ENCODE results near the gene ANKS4B. TPM values are rescaled to one million over a fixed set of nuclear protein-coding genes. Genes with fewer than 3 reads are reported as not detected.

Gene ANKS4B
- polyA plus RNA-seq (not detected in 2 replicates), polyA minus RNA-seq (not detected in 2 replicates)

GRCh38 chr16:21233521-21234150 lies at the start of gene ANKS4B:
Gene ANKS4B, plus strand, starts transcription at chr16:21233699. Its CDS starts 39 bp downstream, at chr16:21233738.
- Histone ChIP-seq H2AFZ (ENCODE audit: low read depth, low read length) (no peak within 1 kb of the TSS), H3K27me3 (ENCODE audit: insufficient read depth, low read depth, low read length) (no peaks in the 10 kb centered on the region), H3K4me3 (ENCODE audit: low read length) (no peak within 1 kb of the TSS)

DNA sequence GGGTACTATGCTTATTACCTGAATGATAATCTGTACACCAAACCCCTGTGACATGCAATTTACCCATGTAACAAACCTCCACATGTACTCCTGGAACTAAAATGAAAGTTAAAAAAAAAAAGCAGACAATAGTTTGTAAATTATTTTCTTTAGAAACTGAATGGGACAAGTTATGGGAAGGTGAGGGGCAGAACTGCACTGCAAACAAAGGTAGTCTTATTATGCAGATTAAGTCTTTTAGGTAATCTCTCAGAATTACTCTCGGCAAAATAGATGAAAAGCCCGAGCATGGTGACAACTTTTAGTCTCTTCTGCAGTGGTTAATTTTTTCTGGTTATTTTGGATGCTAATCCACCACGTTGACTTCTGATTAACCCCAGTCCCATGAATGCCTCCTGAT lies 49.5 kb upstream of the ANKS4B start:
- Histone ChIP-seq H3K27ac (ENCODE audit: low read length) (no peak overlapping the region), H3K9me3 (ENCODE audit: low read length) (peaks cover 7% of the 10 kb centered on the region), H3K9me2 (ENCODE audit: insufficient read depth, low read length) (no peaks in the 10 kb centered on the region), H3K4me3 (ENCODE audit: low read length) (no peak overlapping the region), H2AFZ (ENCODE audit: low read depth, low read length) (no peak overlapping the region), H3K9ac (ENCODE audit: low read length) (no peak overlapping the region), H3K36me3 (ENCODE audit: insufficient read depth, low read length) (no peaks in the 10 kb centered on the region), H3K27me3 (ENCODE audit: insufficient read depth, low read depth, low read length) (no peaks in the 10 kb centered on the region), H3F3A (ENCODE audit: insufficient read depth, low read length, poor library complexity, severe bottlenecking) (no peaks in the 10 kb centered on the region), H4K20me1 (ENCODE audit: insufficient read depth) (no peaks in the 10 kb centered on the region), H3K4me2 (ENCODE audit: low read length) (no peak overlapping the region), H3K79me2 (replicated peaks; ENCODE audit: insufficient read depth, low read length) (no peaks in the 10 kb centered on the region)
- TF ChIP-seq MXI1 (conservative IDR thresholded peaks at IDR 0.05; ENCODE audit: poor library complexity, severe bottlenecking) (no peak), SMC3 (conservative IDR thresholded peaks at IDR 0.05; ENCODE audit: poor library complexity) (no peak), EZH2 (IDR thresholded peaks at IDR 0.05; ENCODE audit: borderline replicate concordance, insufficient read depth, low read length, poor library complexity, severe bottlenecking) (no peak), POLR2AphosphoS5 (IDR thresholded peaks at IDR 0.05) (no peak)

More at GRCh38 chr16:21233521-21234150, at the start of gene ANKS4B:
- no peak within 1 kb of the TSS for H3K27ac ChIP-seq (ENCODE audit: low read length)
- no peak within 1 kb of the TSS for H3K4me2 ChIP-seq (ENCODE audit: low read length)
- H3K9me3 ChIP-seq (ENCODE audit: low read length) = no peaks in the 10 kb centered on the region
- TF ChIP-seq CTCF (IDR thresholded peaks at IDR 0.05; ENCODE audit: poor library complexity, severe bottlenecking) (no peak), EP300 (conservative IDR thresholded peaks at IDR 0.05; ENCODE audit: poor library complexity, severe bottlenecking) (no peak), SMC3 (conservative IDR thresholded peaks at IDR 0.05; ENCODE audit: poor library complexity) (no peak), EZH2 (IDR thresholded peaks at IDR 0.05; ENCODE audit: borderline replicate concordance, insufficient read depth, low read length, poor library complexity, severe bottlenecking) (no peak), TAF1 (IDR thresholded peaks at IDR 0.05; ENCODE audit: low read depth) (no peak), RAD21 (conservative IDR thresholded peaks at IDR 0.05) (no peak), MXI1 (conservative IDR thresholded peaks at IDR 0.05; ENCODE audit: poor library complexity, severe bottlenecking) (no peak), POLR2AphosphoS5 (IDR thresholded peaks at IDR 0.05) (no peak)
- TF ChIP-seq, protein P1, sequence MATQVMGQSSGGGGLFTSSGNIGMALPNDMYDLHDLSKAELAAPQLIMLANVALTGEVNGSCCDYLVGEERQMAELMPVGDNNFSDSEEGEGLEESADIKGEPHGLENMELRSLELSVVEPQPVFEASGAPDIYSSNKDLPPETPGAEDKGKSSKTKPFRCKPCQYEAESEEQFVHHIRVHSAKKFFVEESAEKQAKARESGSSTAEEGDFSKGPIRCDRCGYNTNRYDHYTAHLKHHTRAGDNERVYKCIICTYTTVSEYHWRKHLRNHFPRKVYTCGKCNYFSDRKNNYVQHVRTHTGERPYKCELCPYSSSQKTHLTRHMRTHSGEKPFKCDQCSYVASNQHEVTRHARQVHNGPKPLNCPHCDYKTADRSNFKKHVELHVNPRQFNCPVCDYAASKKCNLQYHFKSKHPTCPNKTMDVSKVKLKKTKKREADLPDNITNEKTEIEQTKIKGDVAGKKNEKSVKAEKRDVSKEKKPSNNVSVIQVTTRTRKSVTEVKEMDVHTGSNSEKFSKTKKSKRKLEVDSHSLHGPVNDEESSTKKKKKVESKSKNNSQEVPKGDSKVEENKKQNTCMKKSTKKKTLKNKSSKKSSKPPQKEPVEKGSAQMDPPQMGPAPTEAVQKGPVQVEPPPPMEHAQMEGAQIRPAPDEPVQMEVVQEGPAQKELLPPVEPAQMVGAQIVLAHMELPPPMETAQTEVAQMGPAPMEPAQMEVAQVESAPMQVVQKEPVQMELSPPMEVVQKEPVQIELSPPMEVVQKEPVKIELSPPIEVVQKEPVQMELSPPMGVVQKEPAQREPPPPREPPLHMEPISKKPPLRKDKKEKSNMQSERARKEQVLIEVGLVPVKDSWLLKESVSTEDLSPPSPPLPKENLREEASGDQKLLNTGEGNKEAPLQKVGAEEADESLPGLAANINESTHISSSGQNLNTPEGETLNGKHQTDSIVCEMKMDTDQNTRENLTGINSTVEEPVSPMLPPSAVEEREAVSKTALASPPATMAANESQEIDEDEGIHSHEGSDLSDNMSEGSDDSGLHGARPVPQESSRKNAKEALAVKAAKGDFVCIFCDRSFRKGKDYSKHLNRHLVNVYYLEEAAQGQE (IDR thresholded peaks at IDR 0.05; ENCODE audit: borderline replicate concordance) = no peak
- H3K9ac ChIP-seq (ENCODE audit: low read length) = no peak within 1 kb of the TSS
- no peaks in the 10 kb centered on the region for H4K20me1 ChIP-seq (ENCODE audit: insufficient read depth)
- H3K79me2 ChIP-seq (replicated peaks; ENCODE audit: insufficient read depth, low read length) = no peaks in the 10 kb centered on the region
- no peaks in the 10 kb centered on the region for H3K36me3 ChIP-seq (ENCODE audit: insufficient read depth, low read length)
- no peaks in the 10 kb centered on the region for H3F3A ChIP-seq (ENCODE audit: insufficient read depth, low read length, poor library complexity, severe bottlenecking)
- no peaks in the 10 kb centered on the region for H3K9me2 ChIP-seq (ENCODE audit: insufficient read depth, low read length)
